Adipose tissue (tissue), 3 donors: Measurements from ENCODE around the gene BEST1. TPM values are rescaled to one million over a fixed set of nuclear protein-coding genes. Genes with fewer than 3 reads are reported as not detected.
A peak's percentile ranks its signal among the peaks of the same experiment; 100 is the strongest.

Experiments
- H3K27ac ChIP-seq: one replicate; pipeline ENCODE4 v1.5.1; 2013; ENCODE audit warnings: low read depth, low read length
- WGBS, 3 donors: extraction: QIAGEN DNeasy Blood & Tissue Kit; methylation state at CpG; one replicate each; pipeline ENCODE4 v1.1.7; 2013; 5-methylcytosine and 5-hydroxymethylcytosine counted together
- polyA plus RNA-seq, 3 donors: library from polyadenylated mRNA; stranded (reverse); fragments of 200-250 nt; gene quantifications; one replicate each; pipeline ENCODE4 v1.2.3, GENCODE V29; 2013
- donor health status: healthy with polysubstance abuse.
- donor health status: Bipolar disorder and iron deficiency.
- donor health status: healthy.

BEST1 gene
- polyA plus RNA-seq, 3 donors: 3.0 to 14.8 (median 5.2) TPM

DNA sequence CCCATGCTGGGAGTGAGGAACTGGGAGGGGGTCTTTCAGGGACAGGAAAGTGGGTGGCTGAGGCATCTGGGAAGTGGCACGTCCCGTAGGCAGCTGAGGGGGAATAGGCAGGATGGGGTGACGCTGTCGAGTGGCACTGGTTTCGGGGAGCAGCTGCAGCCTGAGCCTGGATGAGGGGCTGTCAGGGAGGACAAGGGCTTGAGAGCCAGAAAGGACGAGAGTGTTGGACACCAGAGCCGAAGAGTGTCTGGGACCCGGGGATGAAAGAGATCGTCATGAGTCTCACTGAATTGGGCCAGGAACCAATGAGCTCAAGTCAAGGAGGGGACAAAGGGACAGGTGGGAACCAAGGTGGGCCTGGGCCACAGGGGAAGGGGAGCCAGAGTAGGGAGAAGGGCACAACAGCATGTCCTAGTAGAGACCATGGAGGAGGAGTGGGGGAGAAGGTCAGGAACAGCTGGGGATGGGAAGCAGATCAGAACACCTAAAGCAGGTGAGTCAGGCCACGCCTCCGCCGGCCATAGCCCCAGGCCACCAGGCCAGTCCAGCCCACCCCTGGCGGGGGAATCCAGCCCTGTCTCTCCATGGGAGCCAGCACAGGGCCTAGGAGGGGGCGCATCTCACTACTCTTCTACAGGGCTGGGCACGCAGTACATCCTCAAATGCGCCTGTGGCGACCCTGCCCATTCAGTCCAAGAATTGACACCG lies 37.0 kb upstream of the BEST1 start:
- WGBS, 3 donors: 67 to 87% (median 72%) methylated on average over 16 to 18 of the region's 18 CpGs
- no peak overlapping the region for H3K27ac ChIP-seq

DNA sequence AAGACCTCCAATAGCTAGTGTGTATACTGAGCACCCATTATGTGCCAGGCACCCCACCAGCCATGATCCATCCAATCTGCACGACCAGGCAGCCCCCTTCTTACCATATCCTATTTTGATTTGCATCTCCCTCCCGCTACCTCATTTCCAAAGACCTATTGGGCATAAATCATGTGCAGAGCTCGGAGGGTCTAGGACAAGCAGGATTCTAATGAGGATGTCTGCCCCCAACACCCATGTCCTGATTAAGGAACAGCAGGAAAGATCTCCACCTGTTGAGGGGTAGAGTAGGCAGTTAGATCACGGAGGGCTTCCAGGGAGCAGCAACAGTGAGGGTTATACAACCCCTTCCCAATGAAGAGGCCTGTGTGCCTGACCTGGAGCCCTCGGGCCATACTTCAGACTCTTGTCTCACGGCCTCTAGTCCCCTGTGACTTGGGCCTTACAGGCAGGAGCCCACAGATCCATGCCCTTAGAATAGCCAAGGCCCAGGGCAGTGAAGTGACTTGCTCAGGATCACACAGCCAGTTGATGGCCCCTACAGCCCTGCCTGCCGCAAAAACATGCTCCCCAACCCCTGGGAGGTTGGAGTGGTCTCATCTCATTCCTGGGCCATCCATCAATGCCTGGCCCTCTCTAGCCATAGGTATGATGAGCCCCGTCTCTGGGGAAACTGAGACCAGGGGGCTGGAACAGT lies 36.3 kb upstream of the BEST1 start:
- 72 to 87% (median 78%) methylated on average over 8 of the region's 8 CpGs for WGBS, 3 donors
- H3K27ac ChIP-seq: no peak overlapping the region

DNA sequence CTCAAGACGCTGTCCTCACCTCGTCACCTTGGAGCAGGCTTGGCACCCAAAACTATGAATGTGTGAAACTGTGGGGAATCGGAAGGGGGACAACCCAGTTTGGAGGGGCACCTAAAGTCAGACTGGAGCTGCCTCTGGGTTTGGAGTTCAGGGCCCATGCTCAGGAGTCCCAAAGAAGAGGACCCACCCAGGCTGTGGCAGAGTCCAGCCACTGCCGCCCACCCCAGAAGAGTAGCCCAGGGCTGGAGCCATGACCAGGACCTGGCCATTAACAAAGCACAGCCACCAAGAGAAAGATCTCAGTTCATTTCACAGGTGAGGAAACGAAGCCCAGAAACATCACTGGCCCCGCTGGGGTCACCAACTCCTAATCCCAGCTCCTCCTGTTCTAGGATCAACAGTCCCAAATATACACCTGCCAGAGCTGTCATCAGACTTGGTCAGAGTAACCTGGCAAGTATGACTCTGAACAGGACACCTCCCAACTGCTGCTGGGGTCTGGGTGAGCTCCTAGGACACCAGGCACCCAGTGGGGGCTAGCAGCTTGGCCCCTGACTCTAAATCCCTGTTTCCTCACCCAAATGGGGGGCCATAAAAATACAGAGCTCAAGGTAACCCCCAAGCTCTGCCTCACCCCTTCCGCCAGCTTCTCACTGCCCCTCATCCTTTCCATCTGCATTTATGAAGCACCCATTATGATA lies 35.5 kb upstream of the BEST1 start:
- 87 to 90% (median 88%) methylated on average over 7 of the region's 7 CpGs for WGBS, 3 donors
- no peak overlapping the region for H3K27ac ChIP-seq

DNA sequence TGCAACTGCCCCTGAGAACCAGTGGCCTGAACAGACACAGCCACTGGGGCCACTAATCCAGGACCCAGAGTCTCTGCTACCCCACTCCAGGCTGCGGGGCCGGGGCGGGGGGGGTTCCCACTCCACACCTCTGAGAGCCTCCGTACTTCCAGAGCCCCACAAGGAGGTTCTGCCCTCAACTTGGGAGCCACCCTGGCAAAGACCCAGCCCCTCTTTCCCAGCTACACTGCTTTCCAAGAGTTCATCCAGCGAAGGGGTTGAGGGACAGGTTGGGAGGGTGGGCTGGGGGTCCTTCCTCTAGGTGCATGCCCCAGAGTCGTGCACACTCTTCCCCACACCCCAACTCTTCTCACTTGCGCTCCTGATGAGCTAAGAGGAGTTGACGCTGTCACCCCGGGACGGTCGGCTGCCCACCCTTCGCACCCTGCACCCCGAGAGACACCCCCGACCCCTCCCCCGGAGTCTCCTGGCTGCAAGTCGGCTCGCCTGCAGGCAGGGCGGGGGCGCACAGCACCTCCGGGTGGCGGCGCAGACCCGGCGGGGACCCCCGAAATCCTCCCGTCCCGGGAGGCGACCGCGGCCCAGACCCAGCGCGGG lies 33.3 kb upstream of the BEST1 start:
- H3K27ac ChIP-seq: no peak overlapping the region
- WGBS, 3 donors: 4 to 6% (median 5%) methylated on average over 32 of the region's 32 CpGs

DNA sequence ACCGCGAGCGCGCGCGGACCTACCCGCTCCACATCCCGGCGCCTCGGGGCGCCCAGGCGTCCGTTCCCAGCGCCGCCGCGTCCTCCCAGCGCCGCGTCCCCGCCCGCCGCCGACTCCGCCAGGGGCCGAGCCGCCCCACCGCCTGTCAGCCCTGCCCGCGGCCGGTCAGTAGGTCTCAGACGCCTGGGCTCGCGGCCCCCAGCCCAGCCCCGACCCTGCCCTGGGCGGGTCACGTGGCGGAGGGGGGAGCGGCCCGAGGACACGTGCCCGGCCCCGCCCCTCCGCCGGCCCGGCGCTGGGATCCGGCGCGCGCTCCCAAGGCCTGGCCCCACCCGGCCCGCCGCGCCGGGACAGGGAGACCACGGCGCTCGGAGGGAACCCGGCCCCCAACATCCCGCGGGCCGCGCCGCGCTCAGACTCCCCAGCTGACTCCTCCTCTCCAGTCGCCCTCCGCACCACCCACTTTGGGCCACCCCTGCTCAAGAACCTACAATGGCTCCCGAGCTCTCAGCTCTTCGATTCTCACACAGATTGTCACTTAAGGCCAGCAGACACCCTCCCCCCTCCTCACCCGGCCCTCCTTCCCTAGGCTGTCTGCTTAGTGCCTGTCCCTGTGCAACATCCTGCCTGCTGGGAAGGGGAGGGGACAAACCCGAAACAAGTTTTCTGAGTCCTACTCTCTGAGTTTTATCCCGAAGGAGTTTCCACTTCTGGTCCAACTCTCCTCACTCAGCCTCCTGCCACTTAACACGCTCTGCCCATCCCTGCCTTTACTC lies 32.6 kb upstream of the BEST1 start, which contains the start of gene RAB3IL1:
RAB3IL1 (minus strand) TSS at position 233 of the 776 bp plus-strand sequence; CDS start at position 34, 199 bp downstream.
- no peak within 1 kb of the TSS for H3K27ac ChIP-seq
- WGBS, 3 donors: 2 to 3% (median 2%) methylated on average over 32 to 74 of the region's 74 CpGs

DNA sequence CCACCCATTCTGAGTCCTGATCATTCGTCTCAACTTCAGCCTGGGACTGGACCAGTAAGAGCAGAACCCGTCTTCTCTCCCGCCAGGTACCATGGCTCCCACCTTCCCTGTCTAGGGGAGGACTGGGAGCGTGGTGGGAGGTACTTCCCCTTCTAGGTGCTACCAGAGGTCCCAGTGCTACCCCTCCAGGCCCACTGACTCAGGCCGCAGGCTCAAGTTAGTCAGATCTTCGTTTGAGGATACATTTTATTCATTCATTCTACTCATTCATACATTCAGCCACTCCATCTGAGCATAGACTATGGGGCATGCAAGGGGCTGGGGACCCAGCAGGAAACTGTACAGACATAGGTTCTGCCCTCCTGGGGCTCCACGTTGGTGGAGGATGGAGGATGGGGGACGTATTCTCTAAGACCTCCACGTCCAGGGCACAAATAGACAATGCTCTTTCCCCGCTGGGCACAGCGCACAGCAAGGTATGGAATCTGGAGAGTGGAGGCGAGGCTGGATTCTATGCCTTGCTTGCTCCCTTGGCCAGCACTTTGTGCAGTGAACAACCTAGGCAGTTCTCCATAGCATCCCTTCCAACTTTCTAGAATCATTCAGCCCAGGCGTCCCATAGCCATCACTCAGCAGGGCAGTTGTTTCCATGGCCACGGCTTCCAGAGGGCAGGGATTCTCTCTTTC lies 31.8 kb upstream of the BEST1 start:
- 75 to 81% (median 78%) methylated on average over 14 of the region's 14 CpGs for WGBS, 3 donors
- H3K27ac ChIP-seq: no peak overlapping the region

DNA sequence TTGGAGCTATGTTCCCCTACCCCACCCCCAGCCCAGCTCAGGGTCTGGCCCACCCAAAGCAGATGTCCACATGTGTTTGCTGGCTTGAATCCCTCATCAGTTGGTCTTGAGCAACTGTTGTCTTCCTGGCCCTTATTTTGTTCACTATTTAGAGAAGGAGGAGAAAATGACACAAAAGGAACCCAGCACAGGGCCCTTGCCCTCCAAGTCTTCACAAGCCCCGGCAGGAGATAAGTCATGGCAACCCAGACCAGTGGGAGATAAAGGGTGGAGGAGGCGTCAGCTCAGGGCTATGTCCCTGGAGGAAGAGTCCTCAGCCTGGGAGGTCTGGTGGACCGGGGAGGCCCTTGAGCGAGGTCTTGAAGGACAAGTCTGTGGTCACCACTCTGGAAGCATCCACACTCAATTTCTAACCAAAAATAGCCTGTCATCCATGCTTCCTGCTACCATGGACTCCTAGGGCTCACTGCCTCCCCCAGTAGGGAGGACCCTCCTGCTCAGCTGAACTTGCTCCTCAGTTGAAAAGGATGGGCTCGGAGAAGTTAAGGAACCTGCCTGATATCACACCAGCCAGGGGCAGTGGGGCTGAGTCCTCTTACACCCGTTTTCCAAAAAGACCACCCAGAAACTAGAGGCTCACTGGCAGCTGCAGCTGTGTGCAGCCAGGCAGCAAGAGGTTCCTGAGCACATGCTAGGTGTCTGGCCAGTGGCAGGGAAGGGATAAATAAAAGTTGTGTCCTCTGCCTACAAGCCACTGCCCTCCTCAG lies 31.0 kb upstream of the BEST1 start:
- WGBS, 3 donors: 48 to 77% (median 65%) methylated on average over 6 of the region's 6 CpGs
- H3K27ac ChIP-seq: no peak overlapping the region

DNA sequence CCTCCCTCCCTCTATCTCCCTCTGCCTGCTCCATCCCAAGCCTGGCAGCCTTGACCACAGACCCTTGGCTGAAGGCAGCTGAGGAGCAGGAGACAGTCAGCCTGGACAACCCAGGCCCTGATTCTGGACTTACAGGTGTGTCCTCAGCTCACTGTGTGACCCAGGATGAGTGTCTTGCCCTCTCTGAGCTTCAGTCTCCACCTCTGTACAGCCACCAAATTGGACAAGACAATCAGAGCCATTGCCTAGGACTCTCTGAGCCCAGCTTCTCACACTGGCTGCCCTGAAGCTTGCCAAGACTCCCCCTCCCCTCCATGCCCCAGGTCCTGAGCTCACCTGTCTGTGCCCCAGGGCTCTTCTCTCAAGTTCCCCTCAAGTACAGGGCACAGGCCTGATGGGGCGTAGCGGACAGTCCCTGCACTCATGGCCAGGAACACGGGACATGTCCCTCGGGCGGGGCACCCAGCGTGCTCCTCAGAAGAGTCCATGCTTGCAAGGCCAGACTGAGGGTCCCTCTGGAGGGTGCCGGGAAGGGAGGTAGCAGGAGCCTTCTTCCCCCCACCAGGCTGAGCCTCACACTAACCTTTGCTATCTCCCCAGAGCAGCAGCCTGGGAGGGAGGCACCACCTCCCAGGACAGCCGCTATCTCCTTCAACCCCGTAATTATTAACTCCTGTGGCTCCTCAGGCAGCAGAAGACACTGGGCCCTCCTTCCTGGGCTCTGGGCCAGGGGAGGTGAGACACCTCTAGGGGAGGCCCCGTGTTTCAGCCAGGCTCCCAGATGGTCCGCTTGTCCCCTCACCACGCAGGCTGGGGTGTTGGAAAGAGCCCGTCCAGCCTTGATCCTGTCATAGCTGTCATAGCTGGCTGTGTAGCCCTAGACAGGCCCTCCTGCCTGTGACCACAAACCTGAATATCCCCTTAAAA lies 30.2 kb upstream of the BEST1 start:
- 61 to 87% (median 80%) methylated on average over 13 of the region's 13 CpGs for WGBS, 3 donors
- no peak overlapping the region for H3K27ac ChIP-seq

DNA sequence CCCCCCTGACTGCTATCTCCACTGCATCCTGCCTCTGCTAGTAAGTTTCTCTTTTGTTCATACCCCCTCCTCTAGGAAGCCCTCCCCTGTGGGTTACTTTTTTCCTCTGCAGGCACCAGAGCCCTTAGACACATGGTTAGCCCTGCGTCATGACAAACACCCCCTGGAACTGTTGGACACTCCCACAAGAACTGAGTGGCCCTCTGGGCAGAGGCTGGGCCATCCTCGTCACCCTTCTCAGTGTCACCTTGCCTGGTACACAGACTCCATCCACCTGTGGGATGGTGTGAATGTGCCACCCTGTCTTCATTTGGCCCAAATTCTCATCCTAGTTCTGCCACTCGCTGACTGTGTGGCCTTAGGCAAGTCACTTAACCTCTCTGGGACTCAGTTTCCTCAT lies 28.7 kb upstream of the BEST1 start:
- H3K27ac ChIP-seq: no peak overlapping the region
- WGBS, 3 donors: 83 to 89% (median 89%) methylated on average over 3 of the region's 3 CpGs

DNA sequence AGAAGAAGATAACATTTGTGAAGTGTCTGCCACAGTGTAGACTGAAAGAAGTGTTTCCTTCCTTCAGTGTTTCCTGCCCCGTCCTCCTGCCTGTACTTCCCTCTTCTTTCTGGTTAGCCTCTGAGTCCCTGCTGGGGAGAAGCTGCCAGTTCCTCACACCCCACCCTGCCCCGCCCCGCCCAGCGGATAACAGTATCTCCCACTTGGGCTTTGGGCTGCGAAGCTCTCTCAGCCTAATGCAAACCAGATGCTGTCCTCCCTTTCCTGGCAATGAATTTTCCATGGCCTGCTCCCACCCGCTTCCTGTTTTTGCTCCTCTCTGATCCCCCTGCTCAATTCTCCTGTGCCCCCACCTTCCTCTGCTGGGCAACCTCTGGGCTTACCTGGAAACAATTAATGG lies 27.6 kb upstream of the BEST1 start:
- peak overlapping the region; percentile 56 for H3K27ac ChIP-seq
- WGBS, 3 donors: 13 to 75% (median 16%) methylated on average over 6 of the region's 6 CpGs

DNA sequence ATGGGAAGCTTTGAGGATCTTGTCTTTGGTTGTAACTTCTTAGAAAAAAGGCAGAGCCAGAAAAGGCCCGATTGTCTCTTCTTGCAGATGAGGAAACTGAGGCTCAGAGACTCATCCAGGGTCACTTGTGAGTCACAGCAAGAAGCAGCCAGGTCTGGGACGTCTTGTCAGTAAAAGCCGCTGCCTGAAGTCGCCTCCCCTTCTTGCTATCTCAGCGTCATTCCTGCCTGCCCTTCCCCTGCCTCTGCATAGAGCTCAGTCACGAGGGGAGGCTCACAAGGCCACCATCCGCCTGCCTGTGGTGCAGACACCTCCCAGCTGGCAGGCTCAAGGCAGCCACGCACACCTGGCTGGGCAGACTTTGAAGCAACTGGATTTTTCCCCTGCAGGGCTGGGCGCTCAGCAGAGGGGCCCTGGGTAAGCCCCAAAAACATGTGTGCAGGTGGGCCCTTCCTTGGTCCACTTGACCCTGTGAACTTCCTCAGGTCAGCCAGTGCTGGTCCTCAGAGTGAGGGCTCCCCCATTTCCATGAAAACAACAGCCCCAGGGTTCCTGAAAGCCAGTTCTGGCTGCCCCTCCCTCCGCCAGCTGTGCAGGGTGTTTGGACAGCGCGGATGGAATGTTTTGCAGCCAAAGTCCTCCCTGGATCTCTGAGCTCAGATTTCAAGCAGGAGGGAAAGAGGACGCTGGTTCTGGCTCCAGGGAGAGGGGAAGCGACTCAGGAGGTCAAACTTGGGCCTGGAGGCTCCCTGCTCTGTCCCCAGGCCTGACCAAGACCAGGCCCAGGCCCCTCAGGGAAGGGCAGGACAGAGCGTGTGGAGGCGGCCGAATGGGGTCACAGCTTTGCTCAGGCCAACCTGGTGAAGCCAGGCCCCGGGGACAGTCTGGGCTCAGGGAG lies 26.7 kb upstream of the BEST1 start:
- WGBS, 3 donors: 38 to 49% (median 43%) methylated on average over 18 of the region's 18 CpGs
- peak overlapping the region; percentile 61 for H3K27ac ChIP-seq

DNA sequence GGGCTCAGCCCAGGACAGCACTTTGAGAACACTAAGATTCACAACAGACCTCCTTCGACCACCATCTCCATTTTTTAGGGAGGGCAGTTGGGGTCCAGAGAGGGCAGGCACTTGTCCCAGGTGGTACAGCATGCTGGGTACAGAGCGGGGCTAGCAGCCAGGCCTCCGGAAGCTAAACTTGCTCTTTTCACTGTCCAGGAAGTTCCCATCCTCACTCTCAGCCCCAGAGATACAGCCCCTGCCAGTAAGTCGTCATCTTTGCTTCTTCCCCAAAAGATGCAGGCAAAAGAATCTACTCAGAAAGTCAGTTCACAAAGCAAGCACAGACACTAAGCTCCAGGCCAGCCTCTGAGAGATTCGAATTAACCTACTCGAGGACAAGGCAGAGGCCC lies 26.1 kb upstream of the BEST1 start:
- WGBS, 3 donors: 49 to 69% (median 55%) methylated on average over 6 of the region's 6 CpGs
- H3K27ac ChIP-seq: peak overlapping the region; percentile 61

DNA sequence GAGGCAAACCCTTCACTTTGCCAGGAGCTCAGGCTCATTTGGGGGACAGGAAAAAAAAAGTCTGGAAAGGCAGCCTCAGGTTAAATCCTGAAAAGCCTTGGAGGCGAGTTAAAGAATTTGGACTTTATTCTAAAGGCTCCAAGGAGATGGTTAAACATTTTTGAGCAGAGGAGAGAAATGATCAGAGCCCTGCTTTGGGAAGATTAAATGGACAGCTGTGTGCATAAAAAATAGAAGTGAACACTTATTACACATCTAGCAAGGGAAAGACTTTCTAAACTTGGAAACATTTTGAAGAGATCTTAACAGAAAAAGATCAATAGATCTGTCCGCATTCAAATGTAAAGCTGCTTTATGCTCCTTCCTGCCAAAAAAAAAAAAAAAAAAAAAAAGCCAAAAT lies 24.4 kb upstream of the BEST1 start:
- H3K27ac ChIP-seq: no peak overlapping the region
- WGBS, 3 donors: 82 to 95% (median 92%) methylated on average over 2 of the region's 2 CpGs

DNA sequence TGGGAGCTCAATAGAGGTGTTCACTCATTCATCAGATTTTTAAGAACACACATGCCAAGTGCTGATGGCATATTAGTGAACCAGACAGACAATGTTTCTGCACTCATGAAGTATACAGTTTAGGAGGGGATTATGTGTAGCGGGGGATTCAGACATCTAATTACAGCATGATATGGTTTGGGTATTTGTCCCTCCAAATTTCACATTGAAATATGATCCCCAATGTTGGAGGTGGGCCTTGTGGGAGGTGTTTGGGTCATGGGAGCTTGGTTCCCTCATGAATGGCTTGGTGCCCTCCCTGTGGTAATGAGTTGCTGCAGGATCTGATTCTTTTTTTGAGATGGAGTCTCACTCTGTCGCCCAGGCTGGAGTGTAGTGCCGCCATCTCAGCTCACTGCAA lies 23.9 kb upstream of the BEST1 start:
- H3K27ac ChIP-seq: no peak overlapping the region
- WGBS, 3 donors: 95 to 98% (median 96%) methylated on average over 3 of the region's 3 CpGs

DNA sequence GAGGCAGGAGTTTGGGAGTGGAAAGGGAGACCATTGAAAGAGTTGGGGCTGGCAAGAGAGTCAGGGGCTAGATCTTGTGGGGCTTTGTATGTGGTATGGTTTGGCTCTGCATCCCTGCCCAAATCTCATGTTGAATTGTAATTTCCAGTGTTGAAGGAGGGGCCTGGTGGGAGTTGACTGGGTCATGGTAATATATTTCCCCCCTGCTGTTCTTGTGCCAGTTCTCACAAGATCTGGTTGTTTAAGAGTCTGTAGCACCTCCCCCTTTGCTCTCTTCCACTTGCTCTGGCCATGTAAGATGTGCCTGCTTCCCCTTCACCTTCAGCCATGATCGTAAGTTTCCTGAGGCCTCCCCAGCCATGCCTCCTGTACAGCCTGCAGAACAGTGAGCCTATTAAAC lies 22.6 kb upstream of the BEST1 start:
- 96 to 100% (median 96%) methylated on average over 1 of the region's 1 CpG for WGBS, 3 donors

More for the DNA sequence above, 22.6 kb upstream of the BEST1 start:
- no peak overlapping the region for H3K27ac ChIP-seq
